OCI-LY7 (cell line): ENCODE measurements around the gene MON1B.

ENCODE experiments used
- EZH2phosphoT487 ChIP-seq: fragments of 200-600 bp; sonication (generic); IDR thresholded peaks from 2 replicates; pipeline ENCODE4 v1.6.1; 2018; ENCODE audit warnings: low read depth, borderline replicate concordance, mild to moderate bottlenecking, mixed run types, antibody characterized with exemption, low read length, moderate library complexity, mixed read lengths
- TF ChIP-seq, protein P1 (sequence below): fragments of 200-600 bp; sonication (generic); conservative IDR thresholded peaks from 2 replicates; pipeline ENCODE4 v1.5.1; 2014; ENCODE audit warnings: mild to moderate bottlenecking, antibody characterized with exemption, low read length, moderate library complexity, mixed read lengths

DNA sequence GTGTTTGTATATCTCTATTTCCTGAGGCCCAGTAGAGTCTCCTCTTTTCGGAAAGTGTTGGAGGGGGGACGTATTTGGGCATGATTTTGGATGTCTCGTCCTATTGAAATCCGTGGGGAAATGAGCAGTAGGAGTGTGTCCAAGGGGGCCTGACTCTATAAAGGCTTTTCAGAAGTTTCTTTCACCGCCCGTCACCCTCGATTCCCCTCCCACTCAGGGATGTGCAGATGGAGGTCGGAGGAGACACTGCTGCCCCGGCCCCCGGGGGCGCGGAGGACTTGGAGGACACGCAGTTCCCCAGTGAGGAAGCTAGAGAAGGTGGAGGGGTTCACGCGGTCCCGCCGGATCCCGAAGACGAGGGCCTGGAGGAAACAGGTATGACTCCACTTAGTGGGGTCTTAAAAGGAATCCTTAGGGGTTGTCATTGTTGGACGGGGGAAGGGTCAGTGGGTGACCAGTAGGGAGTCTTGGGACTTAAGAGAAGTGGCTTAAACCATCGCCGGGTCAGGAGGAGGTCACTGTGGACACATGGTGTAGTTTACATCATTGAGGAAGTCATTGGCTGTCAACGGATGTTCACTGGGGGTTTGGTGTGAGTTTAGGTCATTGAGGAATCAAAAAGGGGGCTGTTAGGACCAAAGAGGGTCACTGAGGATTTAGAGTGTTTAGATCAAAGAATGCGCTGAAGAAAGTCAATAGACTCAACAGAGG lies 424 bp downstream of the MON1B start:
- TF ChIP-seq, protein P1, sequence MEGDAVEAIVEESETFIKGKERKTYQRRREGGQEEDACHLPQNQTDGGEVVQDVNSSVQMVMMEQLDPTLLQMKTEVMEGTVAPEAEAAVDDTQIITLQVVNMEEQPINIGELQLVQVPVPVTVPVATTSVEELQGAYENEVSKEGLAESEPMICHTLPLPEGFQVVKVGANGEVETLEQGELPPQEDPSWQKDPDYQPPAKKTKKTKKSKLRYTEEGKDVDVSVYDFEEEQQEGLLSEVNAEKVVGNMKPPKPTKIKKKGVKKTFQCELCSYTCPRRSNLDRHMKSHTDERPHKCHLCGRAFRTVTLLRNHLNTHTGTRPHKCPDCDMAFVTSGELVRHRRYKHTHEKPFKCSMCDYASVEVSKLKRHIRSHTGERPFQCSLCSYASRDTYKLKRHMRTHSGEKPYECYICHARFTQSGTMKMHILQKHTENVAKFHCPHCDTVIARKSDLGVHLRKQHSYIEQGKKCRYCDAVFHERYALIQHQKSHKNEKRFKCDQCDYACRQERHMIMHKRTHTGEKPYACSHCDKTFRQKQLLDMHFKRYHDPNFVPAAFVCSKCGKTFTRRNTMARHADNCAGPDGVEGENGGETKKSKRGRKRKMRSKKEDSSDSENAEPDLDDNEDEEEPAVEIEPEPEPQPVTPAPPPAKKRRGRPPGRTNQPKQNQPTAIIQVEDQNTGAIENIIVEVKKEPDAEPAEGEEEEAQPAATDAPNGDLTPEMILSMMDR, result no peak
- no peak for TF ChIP-seq EZH2phosphoT487
